GM23248 (cell line): Measurements from ENCODE around the gene AKAP6.

Experiments
- EZH2 ChIP-seq: fragments of 200-600 bp; sonication (generic); IDR thresholded peaks from 2 replicates; pipeline ENCODE4 v1.6.1; 2018; ENCODE audit warnings: antibody characterized with exemption, mild to moderate bottlenecking; ENCODE audit not compliant: insufficient read depth, poor library complexity, severe bottlenecking
- EZH2phosphoT487 ChIP-seq: fragments of 200-600 bp; sonication (generic); IDR thresholded peaks from 2 replicates; pipeline ENCODE4 v1.6.1; 2018; ENCODE audit warnings: antibody characterized with exemption, moderate library complexity, mild to moderate bottlenecking, low read depth; ENCODE audit not compliant: insufficient read depth

DNA sequence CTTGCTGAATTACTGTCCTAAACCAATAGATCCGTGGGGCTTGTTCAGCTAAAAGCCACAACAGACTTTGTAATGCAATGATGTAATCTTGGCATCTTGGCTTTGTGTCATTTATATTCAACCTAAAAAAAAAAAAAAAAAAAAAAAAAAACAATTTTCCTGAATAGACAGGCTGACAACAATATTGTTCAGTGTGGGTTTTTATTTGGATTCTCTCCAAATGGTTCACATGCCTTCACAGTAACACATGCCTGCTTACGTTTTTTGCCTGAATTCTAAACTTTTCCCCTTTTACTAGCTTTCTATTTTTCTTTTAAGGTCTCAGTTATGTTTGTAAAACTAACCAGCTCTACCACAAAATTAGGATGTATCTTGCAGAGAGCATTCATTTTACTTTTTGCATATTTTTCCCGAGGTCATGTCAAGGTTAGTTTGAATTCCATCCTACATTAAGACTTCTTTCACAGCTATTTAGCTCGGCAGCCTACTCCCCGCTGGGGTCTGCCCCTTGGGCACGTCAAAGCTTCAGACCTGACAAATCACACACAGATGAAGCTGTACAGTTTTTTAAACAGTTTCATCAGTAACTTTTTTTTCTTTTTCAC lies 395.9 kb downstream of the AKAP6 start:
- TF ChIP-seq EZH2 (no peak), EZH2phosphoT487 (no peak)
